Left renal cortex interstitium (tissue), 4 donors: ENCODE measurements around the gene SLC24A3. TPM values are rescaled to one million over a fixed set of nuclear protein-coding genes. Genes with fewer than 3 reads are reported as not detected.
"Not testable (repeated sequence)": the region's sequence is repeated elsewhere in the genome, so short reads cannot be mapped to it uniquely, and the experiment has no call there.

Source experiments
- DNase-seq, 4 donors: peaks; one replicate each; pipeline ENCODE4 v3.0.0-alpha.2; 2013; ENCODE audit warnings: low read depth in 4 of 4, low spot score in 2 of 4, missing footprints in 1 of 4
- polyA plus RNA-seq, 4 donors: library from polyadenylated mRNA; unstranded; fragments of 120-200 nt; gene quantifications; one replicate each; pipeline ENCODE4 v1.2.1, GENCODE V29; 2013; ENCODE audit not compliant: insufficient read length in 4 of 4

SLC24A3 gene
- polyA plus RNA-seq, 4 donors = 3.8 to 6.3 (median 4.0) TPM

- no peak for DNase-seq
Observed at GRCh38 chr20:19750101-19750606, 537.7 kb downstream of the SLC24A3 start.

GRCh38 chr20:19750907-19751636 is 538.6 kb downstream of the SLC24A3 start:
- no peak for DNase-seq

- not testable (repeated sequence) for DNase-seq
Observed at GRCh38 chr20:19754201-19754600, 541.8 kb downstream of the SLC24A3 start.

- DNase-seq = no peak
Observed at GRCh38 chr20:19756761-19757486, 544.5 kb downstream of the SLC24A3 start.

GRCh38 chr20:19757487-19758132 is 545.2 kb downstream of the SLC24A3 start:
- peak; percentile 82 to 92 (median 89) for DNase-seq

- DNase-seq = peak in 1 of 4 donors; percentile 57
Observed at GRCh38 chr20:19758133-19758500, 545.7 kb downstream of the SLC24A3 start, which contains the start of gene RIN2. TSS of gene RIN2 (plus strand) at chr20:19758258. CDS start at chr20:19889602, 131,344 bp downstream.

GRCh38 chr20:19758501-19759331 is 546.3 kb downstream of the SLC24A3 start:
- peak in 3 of 4 donors; percentile 55 to 65 (median 59) for DNase-seq

- no peak for DNase-seq
Observed at GRCh38 chr20:19760371-19760721, 547.9 kb downstream of the SLC24A3 start.

- DNase-seq = no peak
Observed at GRCh38 chr20:19761326-19761725, 548.9 kb downstream of the SLC24A3 start.

- no peak for DNase-seq
Observed at GRCh38 chr20:19761841-19762240, 549.4 kb downstream of the SLC24A3 start.

- no peak for DNase-seq
Observed at GRCh38 chr20:19764207-19764606, 551.8 kb downstream of the SLC24A3 start.

- DNase-seq = no peak
Observed at GRCh38 chr20:19765266-19765665, 552.8 kb downstream of the SLC24A3 start.

GRCh38 chr20:19765913-19766312 is 553.5 kb downstream of the SLC24A3 start:
- no peak for DNase-seq

- no peak for DNase-seq
Observed at GRCh38 chr20:19767070-19767469, 554.6 kb downstream of the SLC24A3 start.

- no peak for DNase-seq
Observed at GRCh38 chr20:19768325-19768842, 555.9 kb downstream of the SLC24A3 start.

- DNase-seq = no peak
Observed at GRCh38 chr20:19769507-19769906, 557.1 kb downstream of the SLC24A3 start.

- DNase-seq = no peak
Observed at GRCh38 chr20:19770375-19770774, 557.9 kb downstream of the SLC24A3 start.

GRCh38 chr20:19771031-19771430 is 558.6 kb downstream of the SLC24A3 start:
- no peak for DNase-seq
